Activated T-cell treated with anti-CD3 and anti-CD28 coated beads, Interleukin-2, amount 50 U/mL, for 24 hours (primary cell): Measurements from ENCODE around the gene KIF4A.

ENCODE experiments used
- DNase-seq: peaks from one replicate; pipeline ENCODE4 v3.0.0-alpha.2; 2020
- H3K27ac Mint-ChIP-seq: 2 replicates; pipeline ENCODE4 v1.8.0; 2020; ENCODE audit warnings: mild to moderate bottlenecking, mixed read lengths
- H3K27me3 Mint-ChIP-seq: 2 replicates; pipeline ENCODE4 v1.8.0; 2020; ENCODE audit warnings: mixed read lengths
- H3K36me3 Mint-ChIP-seq: 2 replicates; pipeline ENCODE4 v1.8.0; 2020; ENCODE audit warnings: low read depth, mixed read lengths
- H3K4me1 Mint-ChIP-seq: 2 replicates; pipeline ENCODE4 v1.8.0; 2020; ENCODE audit warnings: low read depth, mixed read lengths
- H3K4me3 Mint-ChIP-seq: 2 replicates; pipeline ENCODE4 v1.8.0; 2020; ENCODE audit warnings: mild to moderate bottlenecking, moderate library complexity, mixed read lengths
- H3K9me3 Mint-ChIP-seq: 2 replicates; pipeline ENCODE4 v1.8.0; 2020; ENCODE audit warnings: mixed read lengths

KIF4A gene

GRCh38 chrX:70432936-70433847 lies 143.3 kb downstream of the KIF4A start:
- Mint-ChIP-seq H3K27me3 (peaks cover 46% of the 10 kb centered on the region), H3K4me3 (peak overlapping the region; percentile 82), H3K9me3 (no peaks in the 10 kb centered on the region), H3K27ac (peak overlapping the region; percentile 90), H3K4me1 (peaks cover 12% of the 10 kb centered on the region), H3K36me3 (no peaks in the 10 kb centered on the region)
- no peak for DNase-seq

- Mint-ChIP-seq H3K9me3 (no peaks in the 10 kb centered on the region), H3K4me1 (peaks cover 16% of the 10 kb centered on the region), H3K36me3 (no peaks in the 10 kb centered on the region), H3K27me3 (peaks cover 49% of the 10 kb centered on the region), H3K4me3 (peak overlapping the region; percentile 82), H3K27ac (peak overlapping the region; percentile 90)
- DNase-seq, result peak; percentile 82
Observed at GRCh38 chrX:70433848-70434351, 144.0 kb downstream of the KIF4A start.

DNA sequence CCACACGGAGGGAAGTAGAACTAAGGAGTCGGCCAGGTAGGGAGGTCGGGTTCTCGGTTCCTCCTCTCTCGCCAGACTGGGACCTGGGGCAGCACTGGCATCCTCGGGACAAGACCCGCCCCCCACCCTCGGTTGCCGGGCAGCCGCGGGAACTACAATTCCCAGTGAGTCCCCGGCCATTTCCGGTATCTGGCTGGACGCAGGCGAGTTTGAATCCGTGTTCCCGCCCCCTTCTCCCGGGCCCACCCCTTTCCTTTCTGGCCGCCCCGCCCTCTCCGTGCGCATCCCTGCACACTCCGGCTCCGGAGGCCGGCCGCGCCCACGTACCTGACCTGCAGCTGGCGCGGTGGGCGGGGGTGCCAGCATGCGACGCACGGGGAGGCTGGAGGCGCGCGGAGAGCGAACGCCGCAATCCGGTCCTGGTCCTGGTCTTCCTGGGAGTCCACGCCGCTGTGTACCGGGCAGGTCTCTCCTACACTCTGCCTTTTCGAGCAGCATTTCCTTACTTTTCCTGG lies 144.5 kb downstream of the KIF4A start:
- Mint-ChIP-seq H3K9me3 (no peaks in the 10 kb centered on the region), H3K27me3 (peaks cover 49% of the 10 kb centered on the region), H3K4me3 (peak overlapping the region; percentile 82), H3K4me1 (peaks cover 21% of the 10 kb centered on the region), H3K27ac (peak overlapping the region; percentile 90), H3K36me3 (no peaks in the 10 kb centered on the region)
- DNase-seq, result peak; percentile 79

GRCh38 chrX:70434914-70435586 lies 145.1 kb downstream of the KIF4A start:
- peak overlapping the region; percentile 82 for H3K4me3 Mint-ChIP-seq
- DNase-seq, result no peak
- H3K27me3 Mint-ChIP-seq, result peaks cover 53% of the 10 kb centered on the region
- peaks cover 22% of the 10 kb centered on the region for H3K4me1 Mint-ChIP-seq
- H3K9me3 Mint-ChIP-seq, result no peaks in the 10 kb centered on the region
- no peaks in the 10 kb centered on the region for H3K36me3 Mint-ChIP-seq
- H3K27ac Mint-ChIP-seq, result peak overlapping the region; percentile 45

DNA sequence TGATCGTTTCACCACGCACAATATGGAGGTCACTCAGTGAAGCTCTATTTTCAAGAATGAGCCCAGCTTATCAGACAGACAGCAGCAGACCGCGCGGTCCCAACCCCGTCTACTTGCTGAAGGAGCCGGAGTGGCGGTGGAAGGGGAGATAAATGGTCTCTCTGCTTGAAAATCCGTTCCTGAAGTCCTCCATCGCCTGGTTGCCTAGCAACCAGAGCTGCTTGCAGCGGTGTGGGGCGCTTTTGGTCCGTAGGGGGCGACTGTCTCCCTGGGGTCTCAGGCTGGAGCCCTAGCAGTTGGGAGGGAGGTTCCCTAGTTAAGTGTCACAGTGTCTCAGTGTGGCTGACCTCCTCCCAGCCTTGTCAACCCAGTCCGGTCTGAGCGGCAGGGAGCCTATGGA lies 146.4 kb downstream of the KIF4A start:
- no peak overlapping the region for H3K4me3 Mint-ChIP-seq
- H3K27me3 Mint-ChIP-seq, result peaks cover 62% of the 10 kb centered on the region
- DNase-seq, result no peak
- no peaks in the 10 kb centered on the region for H3K9me3 Mint-ChIP-seq
- peaks cover 22% of the 10 kb centered on the region for H3K4me1 Mint-ChIP-seq
- no peaks in the 10 kb centered on the region for H3K36me3 Mint-ChIP-seq
- H3K27ac Mint-ChIP-seq, result no peak overlapping the region

GRCh38 chrX:70437011-70437410 lies 147.1 kb downstream of the KIF4A start:
- no peaks in the 10 kb centered on the region for H3K36me3 Mint-ChIP-seq
- H3K4me3 Mint-ChIP-seq, result no peak overlapping the region
- H3K27ac Mint-ChIP-seq, result no peak overlapping the region
- H3K9me3 Mint-ChIP-seq, result no peaks in the 10 kb centered on the region
- peaks cover 68% of the 10 kb centered on the region for H3K27me3 Mint-ChIP-seq
- H3K4me1 Mint-ChIP-seq, result peaks cover 22% of the 10 kb centered on the region
- no peak for DNase-seq

- Mint-ChIP-seq H3K36me3 (no peaks in the 10 kb centered on the region), H3K4me3 (no peak overlapping the region), H3K4me1 (peaks cover 22% of the 10 kb centered on the region), H3K9me3 (no peaks in the 10 kb centered on the region), H3K27me3 (peaks cover 78% of the 10 kb centered on the region), H3K27ac (no peak overlapping the region)
- no peak for DNase-seq
Observed at GRCh38 chrX:70437921-70438665, 148.2 kb downstream of the KIF4A start.

DNA sequence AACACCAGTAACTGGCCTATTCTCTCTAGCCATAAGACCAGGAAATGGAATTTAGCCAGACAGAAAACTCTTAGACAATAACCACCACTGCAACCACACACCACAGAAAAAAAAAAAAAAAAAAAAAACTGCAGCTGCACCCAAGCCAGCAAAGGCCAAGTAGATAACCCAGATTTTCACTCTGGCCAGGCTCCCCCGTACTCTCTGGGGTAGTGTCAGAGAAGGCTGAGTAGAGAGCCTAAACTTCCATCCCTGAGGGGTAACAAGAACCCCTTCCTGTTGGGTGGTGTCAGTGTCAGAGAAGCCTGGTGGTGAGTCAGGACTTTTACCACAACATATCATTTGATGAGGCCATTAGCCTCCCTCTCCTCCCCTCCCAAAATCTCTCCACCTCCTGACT lies 149.1 kb downstream of the KIF4A start:
- H3K4me1 Mint-ChIP-seq, result peaks cover 16% of the 10 kb centered on the region
- H3K27ac Mint-ChIP-seq, result no peak overlapping the region

DNA sequence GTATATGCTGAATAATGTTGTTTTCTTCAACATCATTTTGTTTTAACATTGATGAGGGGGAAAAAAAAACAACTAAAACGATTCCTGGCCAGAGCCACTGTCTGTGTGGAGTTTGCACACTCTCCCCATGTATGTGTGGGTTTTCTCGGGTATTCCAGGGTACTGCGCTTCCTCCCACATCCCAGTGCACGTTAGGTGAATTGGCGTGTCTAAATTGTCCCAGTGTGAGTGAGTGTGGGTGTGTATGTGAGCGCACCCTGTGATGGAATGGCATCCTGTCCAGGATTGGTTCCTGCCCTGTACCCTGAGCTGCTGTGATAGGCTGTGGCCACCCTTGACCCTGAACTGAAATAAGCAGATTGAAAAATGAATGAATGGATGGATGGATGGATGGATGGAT lies 152.3 kb downstream of the KIF4A start:
- Mint-ChIP-seq H3K4me1 (peaks cover 9% of the 10 kb centered on the region), H3K4me3 (no peak overlapping the region), H3K36me3 (no peaks in the 10 kb centered on the region), H3K9me3 (no peaks in the 10 kb centered on the region), H3K27ac (no peak overlapping the region), H3K27me3 (peaks cover 84% of the 10 kb centered on the region)
- DNase-seq, result no peak

More for the DNA sequence above, 149.1 kb downstream of the KIF4A start:
- H3K9me3 Mint-ChIP-seq, result no peaks in the 10 kb centered on the region
- no peaks in the 10 kb centered on the region for H3K36me3 Mint-ChIP-seq
- H3K27me3 Mint-ChIP-seq, result peaks cover 83% of the 10 kb centered on the region
- no peak for DNase-seq
- H3K4me3 Mint-ChIP-seq, result no peak overlapping the region

GRCh38 chrX:70444326-70444945 lies 154.5 kb downstream of the KIF4A start, which contains the start of gene DLG3:
Gene DLG3, plus strand, starts transcription at chrX:70444835. Its CDS starts 367 bp downstream, at chrX:70445202.
- H3K4me3 Mint-ChIP-seq, result peak within 1 kb of the TSS; percentile 61
- no peaks in the 10 kb centered on the region for H3K36me3 Mint-ChIP-seq
- peak; percentile 56 for DNase-seq
- H3K27me3 Mint-ChIP-seq, result peaks cover 63% of the 10 kb centered on the region
- H3K27ac Mint-ChIP-seq, result no peak within 1 kb of the TSS
- H3K4me1 Mint-ChIP-seq, result peaks cover under 1% of the 10 kb centered on the region
- H3K9me3 Mint-ChIP-seq, result no peaks in the 10 kb centered on the region

DNA sequence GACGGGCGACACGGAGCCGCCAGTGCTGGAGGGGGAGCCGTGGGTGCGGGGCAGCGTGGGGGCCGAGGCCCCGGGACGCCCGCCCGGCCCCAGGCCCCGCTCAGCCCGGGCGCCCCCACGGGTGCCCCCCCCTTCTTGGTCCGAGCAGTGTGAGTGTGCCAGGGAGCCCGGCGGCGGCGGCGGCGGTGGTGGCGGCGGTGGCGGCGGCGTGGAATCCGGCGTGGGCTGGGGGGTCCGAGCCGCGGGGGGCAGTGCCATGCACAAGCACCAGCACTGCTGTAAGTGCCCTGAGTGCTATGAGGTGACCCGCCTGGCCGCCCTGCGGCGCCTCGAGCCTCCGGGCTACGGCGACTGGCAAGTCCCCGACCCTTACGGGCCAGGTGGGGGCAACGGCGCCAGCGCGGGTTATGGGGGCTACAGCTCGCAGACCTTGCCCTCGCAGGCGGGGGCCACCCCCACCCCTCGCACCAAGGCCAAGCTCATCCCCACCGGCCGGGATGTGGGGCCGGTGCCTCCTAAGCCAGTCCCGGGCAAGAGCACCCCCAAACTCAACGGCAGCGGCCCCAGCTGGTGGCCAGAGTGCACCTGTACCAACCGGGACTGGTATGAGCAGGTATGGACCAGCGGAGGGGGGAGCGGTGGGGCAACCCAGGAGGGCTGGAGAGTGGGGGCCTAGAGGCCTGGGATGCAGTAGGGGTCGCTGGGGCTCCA lies 155.2 kb downstream of the KIF4A start:
- Mint-ChIP-seq H3K27me3 (peaks cover 58% of the 10 kb centered on the region), H3K4me3 (peak overlapping the region; percentile 61), H3K27ac (no peak overlapping the region), H3K4me1 (no peaks in the 10 kb centered on the region), H3K36me3 (no peaks in the 10 kb centered on the region), H3K9me3 (no peaks in the 10 kb centered on the region)
- DNase-seq, result no peak

DNA sequence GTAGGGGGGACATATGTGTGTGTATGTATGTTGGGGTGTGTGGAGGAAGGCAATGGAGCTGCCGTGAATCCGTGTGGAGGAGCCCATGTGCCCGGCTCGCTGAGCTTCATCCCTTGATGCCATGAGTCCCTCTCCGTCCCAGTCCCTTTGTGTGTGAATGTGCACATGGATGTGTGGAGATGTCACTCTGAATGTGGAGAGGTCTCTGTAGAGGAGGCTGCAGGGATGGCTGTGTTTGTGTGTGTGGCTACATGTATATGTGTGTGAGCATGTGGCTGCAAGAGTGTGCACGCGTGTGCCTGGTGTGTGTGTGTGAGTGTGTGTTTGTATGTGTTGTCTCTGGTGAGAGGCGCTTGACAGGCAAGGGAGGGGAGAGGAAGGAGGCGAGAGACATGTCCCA lies 156.0 kb downstream of the KIF4A start:
- Mint-ChIP-seq H3K27me3 (peaks cover 58% of the 10 kb centered on the region), H3K4me1 (no peaks in the 10 kb centered on the region), H3K9me3 (no peaks in the 10 kb centered on the region), H3K4me3 (no peak overlapping the region), H3K36me3 (no peaks in the 10 kb centered on the region), H3K27ac (no peak overlapping the region)
- no peak for DNase-seq
